Activated CD4-positive, alpha-beta memory T cell treated with anti-CD3 and anti-CD28 coated beads, Interleukin-2, amount 10 ng/mL, durations not matched to agents 7 days and 5 days (primary cell): ENCODE measurements around the gene SAFB. TPM values are rescaled to one million over a fixed set of nuclear protein-coding genes. Genes with fewer than 3 reads are reported as not detected.
"Not testable (repeated sequence)": the region's sequence is repeated elsewhere in the genome, so short reads cannot be mapped to it uniquely, and the experiment has no call there.

Source experiments
- CTCF ChIA-PET: fragments of 350-600 bp; sonication (Branson Sonifier 250); formaldehyde crosslinking; loops from one replicate; lab custom pipeline; 2021; ENCODE audit warnings: antibody characterized with exemption, inconsistent platforms; lab: Charles Lee
- POLR2A ChIA-PET: fragments of 350-600 bp; sonication (Branson Sonifier 250); formaldehyde crosslinking; loops from one replicate; lab custom pipeline; 2021; ENCODE audit warnings: antibody characterized with exemption; lab: Charles Lee
- DNase-seq: peaks from one replicate; pipeline ENCODE4 v3.0.0-alpha.2; 2020
- H3K27ac Mint-ChIP-seq: one replicate; pipeline ENCODE4 v1.8.0; 2021; ENCODE audit warnings: mild to moderate bottlenecking, mixed read lengths
- H3K27me3 Mint-ChIP-seq: one replicate; pipeline ENCODE4 v1.8.0; 2021; ENCODE audit warnings: mixed read lengths
- H3K36me3 Mint-ChIP-seq: one replicate; pipeline ENCODE4 v1.8.0; 2021; ENCODE audit warnings: low read depth, mixed read lengths
- H3K4me1 Mint-ChIP-seq: one replicate; pipeline ENCODE4 v1.8.0; 2021; ENCODE audit warnings: mixed read lengths
- H3K4me3 Mint-ChIP-seq: one replicate; pipeline ENCODE4 v1.8.0; 2021; ENCODE audit warnings: mild to moderate bottlenecking, mixed read lengths
- H3K9me3 Mint-ChIP-seq: one replicate; pipeline ENCODE4 v1.8.0; 2021; ENCODE audit warnings: mixed read lengths
- total RNA-seq, 2 experiments: library from RNA; stranded (reverse); gene quantifications; one replicate each; pipeline ENCODE4 v1.2.3, GENCODE V29; 2021

SAFB gene
- total RNA-seq, 2 experiments from 2014 or later: 124 to 126 TPM

- Mint-ChIP-seq H3K4me3 (no peak overlapping the region), H3K9me3 (no peaks in the 10 kb centered on the region), H3K27ac (no peak overlapping the region), H3K36me3 (peaks cover 57% of the 10 kb centered on the region), H3K27me3 (no peaks in the 10 kb centered on the region), H3K4me1 (peaks cover 24% of the 10 kb centered on the region)
- POLR2A ChIA-PET: interaction anchor here (0.9 kb wide), 1 partner anchor 24 kb away, joined by 4 read pairs; no protein-coding TSS in a partner anchor
- CTCF ChIA-PET: no interaction called here
- no peak for DNase-seq
Measured at GRCh38 chr19:5694956-5695648, 72.2 kb downstream of the SAFB start.

DNA sequence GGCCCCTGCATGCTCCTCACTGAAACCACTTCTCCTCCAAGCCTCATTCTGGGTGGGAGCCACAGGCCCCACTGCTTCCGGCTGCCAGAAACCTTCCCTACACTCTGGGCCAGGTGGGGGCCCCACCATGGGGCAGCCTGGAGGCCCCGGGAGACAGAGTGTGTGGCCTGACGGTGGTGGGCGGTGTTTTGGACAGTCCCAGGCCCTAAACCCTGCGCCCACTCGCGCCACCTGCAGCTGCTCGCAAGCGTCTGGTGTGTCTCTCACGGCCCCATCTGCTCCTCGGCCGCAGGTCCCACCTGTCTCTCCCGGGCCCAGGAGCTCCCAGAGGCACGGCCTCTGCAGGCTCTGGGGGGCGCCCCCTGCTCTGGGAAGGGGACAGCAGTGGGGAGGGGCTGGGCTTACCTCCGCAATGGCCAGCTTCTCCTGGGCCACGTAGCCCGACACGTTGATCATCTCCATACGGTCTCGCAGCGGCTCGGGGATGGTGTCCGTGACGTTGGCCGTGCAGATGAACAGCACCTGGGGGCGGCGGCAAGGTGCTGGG lies 72.8 kb downstream of the SAFB start:
- Mint-ChIP-seq H3K9me3 (no peaks in the 10 kb centered on the region), H3K4me1 (peaks cover 23% of the 10 kb centered on the region), H3K36me3 (peaks cover 54% of the 10 kb centered on the region), H3K4me3 (no peak overlapping the region), H3K27ac (no peak overlapping the region), H3K27me3 (no peaks in the 10 kb centered on the region)
- CTCF ChIA-PET: no interaction called here
- DNase-seq: no peak
- POLR2A ChIA-PET: interaction anchor here (0.9 kb wide), 1 partner anchor 23 kb away, joined by 4 read pairs; no protein-coding TSS in a partner anchor

GRCh38 chr19:5696196-5697021 lies 73.5 kb downstream of the SAFB start:
- Mint-ChIP-seq H3K36me3 (peaks cover 54% of the 10 kb centered on the region), H3K27me3 (no peaks in the 10 kb centered on the region), H3K4me3 (no peak overlapping the region), H3K4me1 (peaks cover 18% of the 10 kb centered on the region), H3K27ac (no peak overlapping the region), H3K9me3 (no peaks in the 10 kb centered on the region)
- CTCF ChIA-PET: no interaction called here
- no peak for DNase-seq
- POLR2A ChIA-PET: interaction anchor here (0.9 to 2.8 kb wide), 2 partner anchors 17 to 22 kb away, joined by 4 to 10 read pairs; no protein-coding TSS in a partner anchor

DNA sequence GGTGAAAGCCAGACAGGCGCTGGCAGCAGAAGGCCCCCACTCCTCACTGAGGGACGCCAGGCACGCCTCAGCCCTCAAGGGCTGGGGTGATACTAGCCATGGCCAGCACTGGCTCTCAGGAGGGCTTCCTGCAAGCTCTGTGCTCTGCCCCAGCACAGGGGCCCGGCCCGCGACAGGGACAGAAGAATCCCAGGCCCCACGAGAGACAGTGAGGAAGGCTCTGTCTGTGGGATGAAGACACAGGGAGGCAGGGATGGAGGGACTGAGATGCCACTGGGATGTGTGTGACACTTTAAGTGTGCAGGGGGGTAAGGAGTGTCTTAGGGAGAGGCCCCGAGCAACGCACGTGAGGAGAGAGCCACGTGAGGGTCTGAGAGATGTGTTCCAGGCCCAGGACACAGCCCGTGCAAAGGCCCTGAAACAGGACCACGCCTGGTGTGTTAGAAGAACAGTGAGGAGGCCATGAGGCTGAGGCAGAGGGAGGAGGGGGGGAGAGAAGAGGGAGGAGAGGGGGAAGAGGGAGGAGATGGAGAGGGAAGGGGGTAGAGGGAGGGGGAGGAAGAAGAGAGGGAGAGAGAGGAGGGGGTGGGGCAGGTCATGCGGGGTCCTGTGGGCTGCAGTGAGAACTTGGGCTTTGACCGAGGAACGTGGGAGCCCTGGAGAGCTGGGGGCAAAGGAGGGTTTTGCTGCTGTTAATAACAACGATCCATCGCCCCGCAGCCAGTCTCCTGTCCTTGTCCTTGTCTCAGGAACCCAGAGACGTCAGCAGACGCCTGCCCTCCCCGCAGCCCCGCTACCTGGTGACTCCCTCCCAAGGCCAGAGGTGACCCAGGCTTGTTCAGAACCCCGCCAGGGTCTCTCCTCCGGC lies 74.4 kb downstream of the SAFB start:
- peaks cover 13% of the 10 kb centered on the region for H3K4me1 Mint-ChIP-seq
- H3K9me3 Mint-ChIP-seq: no peaks in the 10 kb centered on the region
- no peaks in the 10 kb centered on the region for H3K27me3 Mint-ChIP-seq
- no peak overlapping the region for H3K27ac Mint-ChIP-seq
- no peak overlapping the region for H3K4me3 Mint-ChIP-seq
- H3K36me3 Mint-ChIP-seq: peaks cover 53% of the 10 kb centered on the region
- ChIA-PET CTCF (no interaction called here), POLR2A (interaction anchor here (2.2 to 2.8 kb wide), 2 partner anchors 11 to 16 kb away, joined by 7 to 10 read pairs; no protein-coding TSS in a partner anchor)
- DNase-seq: no peak

DNA sequence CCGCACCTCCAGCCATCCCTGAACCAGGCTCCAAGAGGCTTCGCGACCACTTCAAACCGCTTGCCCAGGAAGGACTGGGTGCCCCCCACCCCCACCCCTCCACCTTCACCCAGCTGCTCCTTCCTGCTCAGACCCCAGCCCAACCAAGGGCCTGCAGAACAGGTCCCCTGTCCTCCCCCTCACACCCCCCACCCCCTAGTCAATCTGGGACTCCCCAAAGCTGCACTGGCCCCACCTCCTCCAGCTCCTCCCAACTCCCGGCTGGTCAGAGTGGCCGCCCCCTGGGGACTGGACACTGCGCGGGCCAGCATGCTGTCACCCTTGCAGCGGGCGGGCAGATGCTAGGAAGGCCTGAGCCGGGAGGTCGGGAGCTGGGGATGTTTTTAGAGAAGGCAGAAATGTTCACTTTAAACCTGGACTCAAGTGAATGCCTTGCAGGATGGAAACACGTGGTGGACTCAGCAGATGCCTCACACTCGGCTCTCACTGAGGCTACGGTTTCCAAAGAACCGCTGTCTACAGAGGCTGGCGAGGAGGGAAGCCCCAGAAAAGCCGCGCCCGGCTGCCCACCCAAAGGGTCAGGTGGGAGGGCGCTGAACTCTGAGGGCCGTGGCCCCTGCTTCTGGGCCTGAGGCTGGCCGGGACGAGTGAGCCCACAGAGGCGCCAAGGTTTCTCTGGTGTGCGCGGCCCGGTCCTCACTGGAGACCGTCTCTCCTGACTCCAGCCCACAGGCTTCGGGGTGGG lies 75.2 kb downstream of the SAFB start:
- peaks cover 6% of the 10 kb centered on the region for H3K4me1 Mint-ChIP-seq
- peaks cover 47% of the 10 kb centered on the region for H3K36me3 Mint-ChIP-seq
- no peak for DNase-seq
- no peak overlapping the region for H3K27ac Mint-ChIP-seq
- H3K27me3 Mint-ChIP-seq: no peaks in the 10 kb centered on the region
- no peaks in the 10 kb centered on the region for H3K9me3 Mint-ChIP-seq
- POLR2A ChIA-PET: interaction anchor here (2.2 to 2.8 kb wide), 2 partner anchors 10 to 15 kb away, joined by 7 to 10 read pairs; no protein-coding TSS in a partner anchor
- CTCF ChIA-PET: no interaction called here
- H3K4me3 Mint-ChIP-seq: no peak overlapping the region

- POLR2A ChIA-PET: interaction anchor here (0.9 to 2.8 kb wide), 5 partner anchors 8 to 22 kb away, joined by 3 to 10 read pairs (median 6); partner anchors contain the start of genes CATSPERD and LONP1
- CTCF ChIA-PET: no interaction called here
- Mint-ChIP-seq H3K27ac (no peak overlapping the region), H3K4me1 (peaks cover 2% of the 10 kb centered on the region), H3K4me3 (no peak overlapping the region), H3K36me3 (peaks cover 49% of the 10 kb centered on the region), H3K27me3 (no peaks in the 10 kb centered on the region), H3K9me3 (no peaks in the 10 kb centered on the region)
- no peak for DNase-seq
Measured at GRCh38 chr19:5698635-5699422, 75.9 kb downstream of the SAFB start.

DNA sequence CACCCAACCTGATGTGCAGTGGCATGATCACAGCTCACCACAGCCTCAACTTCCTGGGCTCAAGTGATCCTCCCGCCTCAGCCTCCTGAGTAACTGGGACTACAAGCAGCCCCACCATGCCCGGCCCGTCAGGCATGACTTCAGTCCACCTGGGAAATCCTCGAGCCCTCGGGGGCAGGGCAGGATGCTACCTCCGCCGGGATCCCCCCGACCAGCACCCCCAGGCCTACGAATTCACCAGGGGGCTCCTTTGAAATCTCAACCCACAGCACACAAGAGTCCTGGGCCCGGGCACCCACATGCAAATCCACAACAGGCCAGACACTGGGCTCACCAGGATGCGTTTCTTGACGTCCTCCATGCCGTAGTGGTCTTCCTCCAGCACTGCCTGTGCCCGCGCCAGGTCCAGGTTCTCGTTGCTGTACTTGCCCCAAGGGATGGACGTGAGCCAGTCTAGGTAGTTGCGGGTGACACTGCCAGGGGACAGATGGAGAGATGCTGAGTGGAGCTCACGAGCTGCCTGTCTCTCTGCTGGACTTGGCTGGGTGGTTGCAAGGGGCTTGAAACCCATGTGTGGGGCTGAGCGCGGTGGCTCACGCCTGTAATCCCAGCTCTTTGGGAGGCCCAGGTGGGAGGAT lies 77.7 kb downstream of the SAFB start:
- H3K27me3 Mint-ChIP-seq: no peaks in the 10 kb centered on the region
- no peak for DNase-seq
- H3K27ac Mint-ChIP-seq: no peak overlapping the region
- CTCF ChIA-PET: interaction anchor here (1.5 kb wide), 1 partner anchor 11 kb away, joined by 6 read pairs; the partner anchor contains the start of gene RPL36
- peaks cover 47% of the 10 kb centered on the region for H3K36me3 Mint-ChIP-seq
- H3K4me3 Mint-ChIP-seq: no peak overlapping the region
- no peaks in the 10 kb centered on the region for H3K9me3 Mint-ChIP-seq
- POLR2A ChIA-PET: interaction anchor here (1.9 kb wide), 1 partner anchor 14 kb away, joined by 6 read pairs; no protein-coding TSS in a partner anchor
- no peaks in the 10 kb centered on the region for H3K4me1 Mint-ChIP-seq

DNA sequence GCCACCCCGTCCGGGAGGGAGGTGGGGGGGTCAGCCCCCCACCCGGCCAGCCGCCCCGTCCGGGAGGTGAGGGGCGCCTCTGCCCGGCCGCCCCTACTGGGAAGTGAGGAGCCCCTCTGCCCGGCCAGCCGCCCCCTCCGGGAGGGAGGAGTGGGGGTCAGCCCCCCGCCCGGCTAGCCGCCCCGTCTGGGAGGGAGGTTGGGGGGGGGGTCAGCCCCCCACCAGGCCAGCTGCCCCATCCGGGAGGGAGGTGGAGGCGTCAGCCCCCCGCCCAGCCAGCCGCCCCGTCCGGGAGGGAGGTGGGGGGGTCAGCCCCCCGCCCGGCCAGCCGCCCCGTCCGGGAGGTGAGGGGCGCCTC lies 79.1 kb downstream of the SAFB start:
- H3K27ac Mint-ChIP-seq, CTCF ChIA-PET: not testable (repeated sequence)

DNA sequence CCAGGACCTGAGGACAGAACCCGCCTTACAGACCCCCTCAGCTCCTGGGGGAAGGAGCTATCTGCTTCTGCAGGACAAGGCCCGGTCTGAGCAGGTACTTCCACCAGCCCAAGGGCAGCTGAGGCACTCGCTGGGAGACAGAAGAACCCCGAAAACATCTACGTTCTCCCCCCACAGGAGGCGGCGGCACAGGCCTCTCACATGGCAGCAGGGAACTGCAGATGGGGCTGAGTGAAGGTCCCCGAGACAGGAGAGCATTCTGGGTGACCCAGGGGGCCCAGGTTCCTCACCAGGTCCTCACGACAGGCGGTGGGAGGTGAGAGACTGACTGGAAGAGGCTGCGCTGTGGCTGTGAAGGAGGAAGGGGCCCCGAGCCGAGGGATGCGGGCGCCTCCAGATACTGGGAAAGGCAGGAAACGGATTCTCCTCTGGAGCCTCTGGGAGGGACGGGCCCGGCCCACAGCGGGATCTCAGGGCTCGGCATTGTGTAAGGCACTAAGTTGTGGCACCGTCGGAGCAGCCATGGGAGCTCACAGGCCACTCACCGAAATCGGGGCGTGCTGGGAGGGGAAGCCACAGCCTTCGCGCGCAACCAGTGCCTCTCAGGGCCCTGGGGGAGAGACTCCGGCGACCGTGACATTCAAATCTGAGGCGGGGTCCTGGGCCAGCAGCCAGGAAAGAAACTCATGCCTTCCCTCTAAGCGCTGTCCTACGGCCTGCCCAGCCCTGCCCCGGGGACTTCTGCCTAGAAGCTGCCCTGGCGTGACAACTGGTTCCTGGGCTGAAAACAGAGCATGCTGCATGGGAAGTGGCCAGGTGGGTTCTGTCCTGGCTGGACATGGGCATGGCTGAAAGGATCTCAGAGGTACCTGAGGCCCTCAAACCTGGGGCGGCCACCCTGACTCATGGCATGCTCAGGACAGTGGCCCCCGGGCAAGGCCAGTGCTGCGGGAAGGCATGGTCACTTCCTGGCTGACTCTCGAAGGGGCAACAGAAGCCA lies 81.2 kb downstream of the SAFB start:
- H3K4me3 Mint-ChIP-seq: no peak overlapping the region
- ChIA-PET CTCF (no interaction called here), POLR2A (interaction anchor here (1.9 kb wide), 1 partner anchor 13 kb away, joined by 7 read pairs; no protein-coding TSS in a partner anchor)
- H3K9me3 Mint-ChIP-seq: no peaks in the 10 kb centered on the region
- no peak overlapping the region for H3K27ac Mint-ChIP-seq
- H3K27me3 Mint-ChIP-seq: no peaks in the 10 kb centered on the region
- no peak for DNase-seq
- H3K36me3 Mint-ChIP-seq: peaks cover 47% of the 10 kb centered on the region
- H3K4me1 Mint-ChIP-seq: no peaks in the 10 kb centered on the region

More for the DNA sequence above, 79.1 kb downstream of the SAFB start:
- H3K9me3 Mint-ChIP-seq, H3K4me1 Mint-ChIP-seq, POLR2A ChIA-PET, H3K4me3 Mint-ChIP-seq, H3K27me3 Mint-ChIP-seq, DNase-seq: not testable (repeated sequence)
- peaks cover 46% of the 10 kb centered on the region for H3K36me3 Mint-ChIP-seq

GRCh38 chr19:5705552-5705951 lies 82.7 kb downstream of the SAFB start:
- H3K36me3 Mint-ChIP-seq: peaks cover 47% of the 10 kb centered on the region

More at GRCh38 chr19:5705552-5705951, 82.7 kb downstream of the SAFB start:
- CTCF ChIA-PET: interaction anchor here (0.7 kb wide), 1 partner anchor 775 kb away, joined by 3 read pairs; no protein-coding TSS in a partner anchor
- POLR2A ChIA-PET: interaction anchor here (1.9 to 3.6 kb wide), 2 partner anchors 13 to 15 kb away, joined by 7 to 24 read pairs; partner anchors contain the start of genes CATSPERD and LONP1
- Mint-ChIP-seq H3K4me3 (no peak overlapping the region), H3K9me3 (no peaks in the 10 kb centered on the region), H3K27ac (no peak overlapping the region), H3K4me1 (no peaks in the 10 kb centered on the region), H3K27me3 (no peaks in the 10 kb centered on the region)
- no peak for DNase-seq
